ENCODE results near the gene NIN.
"Not testable (repeated sequence)": the region's sequence is repeated elsewhere in the genome, so short reads cannot be mapped to it uniquely, and the experiment has no call there.

Gene NIN

GRCh38 chr14:50711043-50711442 lies 119.9 kb downstream of the NIN start:
- Histone ChIP-seq H3K9ac (ENCODE audit: low read length) (no peak overlapping the region), H3K4me1 (ENCODE audit: control insufficient read depth, insufficient read depth, low read length) (no peaks in the 10 kb centered on the region), H3K9me3 (ENCODE audit: control insufficient read depth, low read length) (no peaks in the 10 kb centered on the region), H3K36me3 (ENCODE audit: control insufficient read depth, insufficient read depth, low read length) (no peaks in the 10 kb centered on the region), H3K27me3 (ENCODE audit: control insufficient read depth, insufficient read depth, low read length) (no peaks in the 10 kb centered on the region), H3K4me3 (ENCODE audit: low read length) (no peak overlapping the region)

- Histone ChIP-seq H3K4me3 (ENCODE audit: low read length) (no peak overlapping the region), H3K36me3 (ENCODE audit: control insufficient read depth, insufficient read depth, low read length) (no peaks in the 10 kb centered on the region), H3K4me1 (ENCODE audit: control insufficient read depth, insufficient read depth, low read length) (no peaks in the 10 kb centered on the region), H3K9me3 (ENCODE audit: control insufficient read depth, low read length) (no peaks in the 10 kb centered on the region), H3K27me3 (ENCODE audit: control insufficient read depth, insufficient read depth, low read length) (peaks cover 13% of the 10 kb centered on the region), H3K9ac (ENCODE audit: low read length) (no peak overlapping the region)
Observed at GRCh38 chr14:50705026-50705593, 125.9 kb downstream of the NIN start.

GRCh38 chr14:50704454-50705010 lies 126.4 kb downstream of the NIN start:
- Histone ChIP-seq H3K9me3 (ENCODE audit: control insufficient read depth, low read length) (no peaks in the 10 kb centered on the region), H3K27me3 (ENCODE audit: control insufficient read depth, insufficient read depth, low read length) (peaks cover 13% of the 10 kb centered on the region), H3K4me3 (ENCODE audit: low read length) (no peak overlapping the region), H3K9ac (ENCODE audit: low read length) (no peak overlapping the region), H3K4me1 (ENCODE audit: control insufficient read depth, insufficient read depth, low read length) (no peaks in the 10 kb centered on the region), H3K36me3 (ENCODE audit: control insufficient read depth, insufficient read depth, low read length) (no peaks in the 10 kb centered on the region)

- Histone ChIP-seq H3K4me3 (ENCODE audit: low read length) (no peak overlapping the region), H3K9ac (ENCODE audit: low read length) (no peak overlapping the region), H3K36me3 (ENCODE audit: control insufficient read depth, insufficient read depth, low read length) (no peaks in the 10 kb centered on the region), H3K4me1 (ENCODE audit: control insufficient read depth, insufficient read depth, low read length) (no peaks in the 10 kb centered on the region), H3K9me3 (ENCODE audit: control insufficient read depth, low read length) (no peaks in the 10 kb centered on the region), H3K27me3 (ENCODE audit: control insufficient read depth, insufficient read depth, low read length) (peaks cover 15% of the 10 kb centered on the region)
Observed at GRCh38 chr14:50697659-50698290, 133.2 kb downstream of the NIN start.

GRCh38 chr14:50694260-50694659 lies 136.7 kb downstream of the NIN start:
- not testable (repeated sequence) for H3K9ac ChIP-seq (ENCODE audit: low read length); H3K4me3 ChIP-seq (ENCODE audit: low read length); H3K36me3 ChIP-seq (ENCODE audit: control insufficient read depth, insufficient read depth, low read length); H3K27me3 ChIP-seq (ENCODE audit: control insufficient read depth, insufficient read depth, low read length); H3K9me3 ChIP-seq (ENCODE audit: control insufficient read depth, low read length); H3K4me1 ChIP-seq (ENCODE audit: control insufficient read depth, insufficient read depth, low read length)

GRCh38 chr14:50688875-50689274 lies 142.1 kb downstream of the NIN start:
- no peaks in the 10 kb centered on the region for H3K4me1 ChIP-seq (ENCODE audit: control insufficient read depth, insufficient read depth, low read length)
- H3K36me3 ChIP-seq (ENCODE audit: control insufficient read depth, insufficient read depth, low read length): no peaks in the 10 kb centered on the region
- peaks cover 4% of the 10 kb centered on the region for H3K27me3 ChIP-seq (ENCODE audit: control insufficient read depth, insufficient read depth, low read length)
- no peak overlapping the region for H3K4me3 ChIP-seq (ENCODE audit: low read length)
- H3K9me3 ChIP-seq (ENCODE audit: control insufficient read depth, low read length): no peaks in the 10 kb centered on the region
- no peak overlapping the region for H3K9ac ChIP-seq (ENCODE audit: low read length)

GRCh38 chr14:50679674-50680073 lies 151.3 kb downstream of the NIN start:
- Histone ChIP-seq H3K9me3 (ENCODE audit: control insufficient read depth, low read length) (no peaks in the 10 kb centered on the region), H3K9ac (ENCODE audit: low read length) (no peak overlapping the region), H3K4me3 (ENCODE audit: low read length) (no peak overlapping the region), H3K36me3 (ENCODE audit: control insufficient read depth, insufficient read depth, low read length) (no peaks in the 10 kb centered on the region), H3K4me1 (ENCODE audit: control insufficient read depth, insufficient read depth, low read length) (peaks cover 18% of the 10 kb centered on the region), H3K27me3 (ENCODE audit: control insufficient read depth, insufficient read depth, low read length) (peaks cover 4% of the 10 kb centered on the region)

- H3K4me1 ChIP-seq (ENCODE audit: control insufficient read depth, insufficient read depth, low read length): peaks cover 18% of the 10 kb centered on the region
- no peaks in the 10 kb centered on the region for H3K9me3 ChIP-seq (ENCODE audit: control insufficient read depth, low read length)
- H3K9ac ChIP-seq (ENCODE audit: low read length): no peak overlapping the region
- H3K36me3 ChIP-seq (ENCODE audit: control insufficient read depth, insufficient read depth, low read length): no peaks in the 10 kb centered on the region
- H3K4me3 ChIP-seq (ENCODE audit: low read length): no peak overlapping the region
- H3K27me3 ChIP-seq (ENCODE audit: control insufficient read depth, insufficient read depth, low read length): peaks cover 4% of the 10 kb centered on the region
Observed at GRCh38 chr14:50678163-50678562, 152.8 kb downstream of the NIN start.

- no peak overlapping the region for H3K4me3 ChIP-seq (ENCODE audit: low read length)
Observed at GRCh38 chr14:50677527-50678063, 153.4 kb downstream of the NIN start.

GRCh38 chr14:50676814-50677516 lies 154.0 kb downstream of the NIN start:
- peaks cover 4% of the 10 kb centered on the region for H3K27me3 ChIP-seq (ENCODE audit: control insufficient read depth, insufficient read depth, low read length)

More at GRCh38 chr14:50677527-50678063, 153.4 kb downstream of the NIN start:
- no peaks in the 10 kb centered on the region for H3K9me3 ChIP-seq (ENCODE audit: control insufficient read depth, low read length)
- no peaks in the 10 kb centered on the region for H3K36me3 ChIP-seq (ENCODE audit: control insufficient read depth, insufficient read depth, low read length)
- peaks cover 18% of the 10 kb centered on the region for H3K4me1 ChIP-seq (ENCODE audit: control insufficient read depth, insufficient read depth, low read length)
- H3K9ac ChIP-seq (ENCODE audit: low read length): no peak overlapping the region
- H3K27me3 ChIP-seq (ENCODE audit: control insufficient read depth, insufficient read depth, low read length): peaks cover 4% of the 10 kb centered on the region

GRCh38 chr14:50675597-50675996 lies 155.4 kb downstream of the NIN start:
- Histone ChIP-seq H3K9ac (ENCODE audit: low read length) (no peak overlapping the region), H3K27me3 (ENCODE audit: control insufficient read depth, insufficient read depth, low read length) (peaks cover 4% of the 10 kb centered on the region), H3K9me3 (ENCODE audit: control insufficient read depth, low read length) (no peaks in the 10 kb centered on the region), H3K4me3 (ENCODE audit: low read length) (no peak overlapping the region), H3K4me1 (ENCODE audit: control insufficient read depth, insufficient read depth, low read length) (peaks cover 18% of the 10 kb centered on the region), H3K36me3 (ENCODE audit: control insufficient read depth, insufficient read depth, low read length) (no peaks in the 10 kb centered on the region)

More at GRCh38 chr14:50676814-50677516, 154.0 kb downstream of the NIN start:
- H3K4me1 ChIP-seq (ENCODE audit: control insufficient read depth, insufficient read depth, low read length): peaks cover 18% of the 10 kb centered on the region
- no peaks in the 10 kb centered on the region for H3K36me3 ChIP-seq (ENCODE audit: control insufficient read depth, insufficient read depth, low read length)
- no peak overlapping the region for H3K4me3 ChIP-seq (ENCODE audit: low read length)
- H3K9ac ChIP-seq (ENCODE audit: low read length): no peak overlapping the region
- no peaks in the 10 kb centered on the region for H3K9me3 ChIP-seq (ENCODE audit: control insufficient read depth, low read length)

- Histone ChIP-seq H3K4me1 (ENCODE audit: control insufficient read depth, insufficient read depth, low read length) (no peaks in the 10 kb centered on the region), H3K27me3 (ENCODE audit: control insufficient read depth, insufficient read depth, low read length) (no peaks in the 10 kb centered on the region), H3K9me3 (ENCODE audit: control insufficient read depth, low read length) (no peaks in the 10 kb centered on the region), H3K4me3 (ENCODE audit: low read length) (no peak overlapping the region), H3K36me3 (ENCODE audit: control insufficient read depth, insufficient read depth, low read length) (no peaks in the 10 kb centered on the region), H3K9ac (ENCODE audit: low read length) (no peak overlapping the region)
Observed at GRCh38 chr14:50670866-50671256, 160.1 kb downstream of the NIN start.
